ENCODE measurements around the gene UBA1. TPM values are rescaled to one million over a fixed set of nuclear protein-coding genes. Genes with fewer than 3 reads are reported as not detected.

Gene UBA1
- total RNA-seq, 1 donor from 2014 or later: 170 TPM

GRCh38 chrX:47214435-47215077, 20.9 kb downstream of the UBA1 start:
- no peak for DNase-seq (ENCODE audit: low read depth)
- H3K27me3 ChIP-seq (ENCODE audit: control insufficient read depth, insufficient read depth, low read length): no peaks in the 10 kb centered on the region
- H3K36me3 ChIP-seq (ENCODE audit: control insufficient read depth, insufficient read depth, low read length): peaks cover 19% of the 10 kb centered on the region
- no peak overlapping the region for H3K4me3 ChIP-seq (ENCODE audit: low read depth, low read length)
- TF ChIP-seq CTCF (IDR thresholded peaks at IDR 0.05; ENCODE audit: insufficient read depth, low read length, poor library complexity, severe bottlenecking): no peak

- DNase-seq (ENCODE audit: low read depth): no peak
- no peak for TF ChIP-seq CTCF (IDR thresholded peaks at IDR 0.05; ENCODE audit: insufficient read depth, low read length, poor library complexity, severe bottlenecking)
- Histone ChIP-seq H3K27me3 (ENCODE audit: control insufficient read depth, insufficient read depth, low read length) (no peaks in the 10 kb centered on the region), H3K36me3 (ENCODE audit: control insufficient read depth, insufficient read depth, low read length) (peaks cover 18% of the 10 kb centered on the region), H3K4me3 (ENCODE audit: low read depth, low read length) (no peak overlapping the region)
Observed at GRCh38 chrX:47215291-47215900, 21.8 kb downstream of the UBA1 start.

GRCh38 chrX:47216393-47216925, 22.8 kb downstream of the UBA1 start:
- peaks cover 11% of the 10 kb centered on the region for H3K36me3 ChIP-seq (ENCODE audit: control insufficient read depth, insufficient read depth, low read length)
- H3K4me3 ChIP-seq (ENCODE audit: low read depth, low read length): no peak overlapping the region
- no peaks in the 10 kb centered on the region for H3K27me3 ChIP-seq (ENCODE audit: control insufficient read depth, insufficient read depth, low read length)
- no peak for TF ChIP-seq CTCF (IDR thresholded peaks at IDR 0.05; ENCODE audit: insufficient read depth, low read length, poor library complexity, severe bottlenecking)
- DNase-seq (ENCODE audit: low read depth): no peak

GRCh38 chrX:47217121-47217851, 23.7 kb downstream of the UBA1 start:
- no peak for DNase-seq (ENCODE audit: low read depth)
- no peaks in the 10 kb centered on the region for H3K27me3 ChIP-seq (ENCODE audit: control insufficient read depth, insufficient read depth, low read length)
- no peak overlapping the region for H3K4me3 ChIP-seq (ENCODE audit: low read depth, low read length)
- H3K36me3 ChIP-seq (ENCODE audit: control insufficient read depth, insufficient read depth, low read length): peaks cover 10% of the 10 kb centered on the region
- TF ChIP-seq CTCF (IDR thresholded peaks at IDR 0.05; ENCODE audit: insufficient read depth, low read length, poor library complexity, severe bottlenecking): no peak

- Histone ChIP-seq H3K4me3 (ENCODE audit: low read depth, low read length) (peak overlapping the region; percentile 73), H3K27me3 (ENCODE audit: control insufficient read depth, insufficient read depth, low read length) (no peaks in the 10 kb centered on the region), H3K36me3 (ENCODE audit: control insufficient read depth, insufficient read depth, low read length) (peaks cover 7% of the 10 kb centered on the region)
- no peak for TF ChIP-seq CTCF (IDR thresholded peaks at IDR 0.05; ENCODE audit: insufficient read depth, low read length, poor library complexity, severe bottlenecking)
- peak; percentile 92 for DNase-seq (ENCODE audit: low read depth)
Observed at GRCh38 chrX:47217852-47218279, 24.2 kb downstream of the UBA1 start.
